K562 (cell line): Measurements from ENCODE around the gene PILRA. TPM values are rescaled to one million over a fixed set of nuclear protein-coding genes. Genes with fewer than 3 reads are reported as not detected.

Experiments
- ATAC-seq: fragments of 200-7000 bp; cut with Tn5 transposase; 3 replicates; pipeline ENCODE4 v1.9.1; 2020; ENCODE audit warnings: moderate library complexity
- BruUV-seq: library from RNA; stranded (reverse); fragments of 400-500 nt; replicated peaks from 2 replicates; lab custom pipeline; 2021; lab: Mats Ljungman, UMichigan
- CTCF ChIA-PET: fragments of 300-600 bp; formaldehyde crosslinking; extraction: SDS; loops from one replicate; lab custom pipeline; 2021; ENCODE audit warnings: low intra/inter-chr PET ratio; lab: Yijun Ruan, JAX
- POLR2A ChIA-PET: fragments of 300-600, 350-650 bp; sonication (Branson Sonifier 250); formaldehyde crosslinking; extraction: SDS; loops from one replicate; lab custom pipeline; 2021; ENCODE audit warnings: antibody characterized with exemption, inconsistent platforms; lab: Yijun Ruan, JAX
- DNase-seq, 4 experiments: peaks; one replicate each; pipeline versions ENCODE4 v3.0.0 to v3.0.0-alpha.2; 2011 to 2018; ENCODE audit warnings: low spot score in 3 of 4, mixed read lengths in 3 of 4; ENCODE audit errors: extremely low read depth in 1 of 4
- FAIRE-seq: peaks from 2 replicates; lab custom pipeline; 2011; peaks lifted over from hg19 to GRCh38; lab: Jason Lieb, UNC
- H2AFZ ChIP-seq: 2 replicates; pipeline ENCODE4 v1.6.0; 2011; ENCODE audit warnings: low read depth, low read length, control low read depth, inconsistent platforms
- H3K27ac ChIP-seq: fragments of 200-600 bp; 3 replicates; pipeline ENCODE4 v1.8.0; 2011; ENCODE audit warnings: low read depth, mild to moderate bottlenecking, control low read depth, inconsistent platforms, low read length, moderate library complexity, mixed read lengths; ENCODE audit errors: extremely low read depth
- H3K27me3 ChIP-seq, 2 experiments: fragments of 300-600 bp in 1 of 2; 2 replicates in 1 of 2; 3 replicates in 1 of 2; pipeline versions ENCODE4 v1.6.0 to v1.8.0; 2011; ENCODE audit warnings: inconsistent platforms in 2 of 2, low read length in 2 of 2, mild to moderate bottlenecking in 1 of 2, mixed read lengths in 1 of 2, moderate library complexity in 1 of 2; ENCODE audit not compliant: control insufficient read depth in 2 of 2, insufficient read depth in 2 of 2
- H3K36me3 ChIP-seq: fragments of 300-600 bp; 3 replicates; pipeline ENCODE4 v1.8.0; 2011; ENCODE audit warnings: mild to moderate bottlenecking, low read length, inconsistent platforms; ENCODE audit not compliant: control insufficient read depth, insufficient read depth
- H3K4me1 ChIP-seq, 2 experiments: fragments of 200-600 bp in 1 of 2; replicated peaks in 1 of 2; 2 replicates in 1 of 2; 3 replicates in 1 of 2; pipeline versions ENCODE4 v1.5.1 to v1.8.0; 2011; ENCODE audit warnings: inconsistent platforms in 2 of 2, low read length in 2 of 2, mild to moderate bottlenecking in 1 of 2, mixed read lengths in 1 of 2, moderate library complexity in 1 of 2; ENCODE audit not compliant: control insufficient read depth in 2 of 2, insufficient read depth in 2 of 2
- H3K4me2 ChIP-seq: 2 replicates; pipeline ENCODE4 v1.6.1; 2011; ENCODE audit warnings: low read length, control low read depth, inconsistent platforms, mixed read lengths; ENCODE audit not compliant: insufficient read depth
- H3K4me3 ChIP-seq: fragments of 200-600 bp; sonication (generic), shearing (Covaris generic); 2 replicates; pipeline ENCODE4 v1.5.1; 2016; ENCODE audit warnings: control low read depth, inconsistent platforms
- H3K79me2 ChIP-seq: fragments of 200-600 bp; 3 replicates; pipeline ENCODE4 v1.8.0; 2011; ENCODE audit warnings: low read length, inconsistent platforms; ENCODE audit not compliant: control insufficient read depth, insufficient read depth
- H3K9ac ChIP-seq, 2 experiments: 2 replicates each; pipeline versions ENCODE4 v1.6.0 to v1.6.1; 2011; ENCODE audit warnings: low read depth in 2 of 2, low read length in 2 of 2, control low read depth in 1 of 2, inconsistent platforms in 1 of 2, mild to moderate bottlenecking in 1 of 2, mixed read lengths in 1 of 2; ENCODE audit not compliant: insufficient read depth in 1 of 2
- H3K9me1 ChIP-seq: one replicate; pipeline ENCODE4 v1.6.0; 2011; ENCODE audit warnings: inconsistent platforms, mild to moderate bottlenecking, low read length, moderate library complexity; ENCODE audit not compliant: control insufficient read depth, insufficient read depth
- H3K9me3 ChIP-seq: replicated peaks from 2 replicates; pipeline ENCODE4 v1.5.1; 2011; ENCODE audit warnings: low read depth, low read length, inconsistent platforms; ENCODE audit not compliant: control insufficient read depth, insufficient read depth
- H4K20me1 ChIP-seq: replicated peaks from 2 replicates; pipeline ENCODE4 v1.6.1; 2011; ENCODE audit warnings: low read length, inconsistent platforms, mixed read lengths; ENCODE audit not compliant: control insufficient read depth, insufficient read depth
- KAT7 ChIP-seq: sonication (generic); formaldehyde crosslinking; IDR thresholded peaks from 2 replicates; pipeline ENCODE4 v1.8.0; 2022; ENCODE audit warnings: missing genetic modification reagents, mild to moderate bottlenecking, borderline replicate concordance
- POLR2A ChIP-seq: fragments of 450-650 bp; conservative IDR thresholded peaks from 2 replicates; pipeline ENCODE4 v1.6.1; 2016
- POLR2AphosphoS5 ChIP-seq: IDR thresholded peaks from 2 replicates; pipeline ENCODE4 v1.6.1; 2011; ENCODE audit warnings: mild to moderate bottlenecking, low read depth, low read length, moderate library complexity; ENCODE audit not compliant: control insufficient read depth, insufficient read depth
- POLR2G ChIP-seq: fragments of 200-400 bp; formaldehyde crosslinking; IDR thresholded peaks from 2 replicates; pipeline ENCODE4 v1.6.1; 2017; ENCODE audit warnings: low read depth, mild to moderate bottlenecking, antibody characterized with exemption, low read length, moderate library complexity
- PTBP1 ChIP-seq: fragments of 200-400 bp; formaldehyde crosslinking; IDR thresholded peaks from 2 replicates; pipeline ENCODE4 v1.6.1; 2017; ENCODE audit warnings: low read depth, low read length
- RBFOX2 ChIP-seq: fragments of 200-400 bp; formaldehyde crosslinking; IDR thresholded peaks from 2 replicates; pipeline ENCODE4 v1.6.1; 2017; ENCODE audit warnings: low read depth, mild to moderate bottlenecking, low read length, moderate library complexity
- RBM14 ChIP-seq: fragments of 200-400 bp; formaldehyde crosslinking; IDR thresholded peaks from 2 replicates; pipeline ENCODE4 v1.6.1; 2018; ENCODE audit warnings: low read depth, mild to moderate bottlenecking, low read length, moderate library complexity, borderline replicate concordance; ENCODE audit not compliant: insufficient read depth
- SUPT5H ChIP-seq: fragments of 450-650 bp; IDR thresholded peaks from 2 replicates; pipeline ENCODE4 v1.6.1; 2016
- TBL1XR1 ChIP-seq, 2 experiments: IDR thresholded peaks; 2 replicates each; pipeline ENCODE4 v1.6.1; 2012; ENCODE audit warnings: improper control_type of control experiment in 2 of 2, low read length in 2 of 2, mild to moderate bottlenecking in 1 of 2
- TOE1 ChIP-seq, 2 experiments: fragments of 450-650 bp in 1 of 2; sonication (generic) in 1 of 2; formaldehyde crosslinking in 1 of 2; IDR thresholded peaks; 2 replicates each; pipeline versions ENCODE4 v1.7.1 to v1.8.0; 2016 to 2022; ENCODE audit warnings: borderline replicate concordance in 2 of 2, mild to moderate bottlenecking in 2 of 2, antibody characterized with exemption in 1 of 2, inconsistent platforms in 1 of 2, low read depth in 1 of 2, missing genetic modification reagents in 1 of 2, moderate library complexity in 1 of 2
- ZNF263 ChIP-seq: sonication (generic); formaldehyde crosslinking; IDR thresholded peaks from 2 replicates; pipeline ENCODE4 v1.8.0; 2022; ENCODE audit warnings: mild to moderate bottlenecking, missing genetic modification reagents, borderline replicate concordance
- WGBS: fragments of 100-300 bp; shearing (Covaris generic); methylation state at CpG from one replicate; pipeline ENCODE4 v1.1.6; 2016; ENCODE audit warnings: low coverage, mixed read lengths; ENCODE audit not compliant: insufficient coverage; ENCODE audit errors: missing lambda C conversion rate; 5-methylcytosine and 5-hydroxymethylcytosine counted together
- in situ Hi-C: fragments of 300-500 bp; cut with MboI; formaldehyde crosslinking; loops from 4 replicates; pipeline ENCODE4 v1.15.0; 2018; ENCODE audit warnings: inconsistent platforms, mixed read lengths
- intact Hi-C: fragments of 100-400 bp; cut with micrococcal nuclease; formaldehyde crosslinking; loops from 2 replicates; pipeline ENCODE4 v1.14.2; 2022
- polyA plus RNA-seq, 8 experiments: library from polyadenylated mRNA; depleted of rRNA in 4 of 8; stranded (reverse) in 5 of 8; unstranded in 3 of 8; fragments of >200 nt; fragmentation: Nextera tagmentation in 2 of 8; fragmentation: Illumina TruSeq in 1 of 8; extraction: Ambion mirVana in 2 of 8; extraction: Trizol in 1 of 8; gene quantifications; 2 replicates each; pipeline versions ENCODE4 v1.2.1 to v1.2.3, GENCODE V29; 2011 to 2014; ENCODE audit warnings: inconsistent platforms in 1 of 8, missing spikeins in 1 of 8
- total RNA-seq, 7 experiments: library from RNA; depleted of rRNA in 6 of 7; stranded (reverse); fragments of >200 nt in 6 of 7; fragmentation: Illumina TruSeq in 2 of 7; extraction: Trizol in 2 of 7; gene quantifications; 2 replicates each; pipeline versions ENCODE4 v1.2.1 to v1.2.3, GENCODE V29; 2011 to 2021; ENCODE audit warnings: low replicate concordance in 1 of 7

Gene PILRA
- total and polyA plus RNA-seq, 9 of the 15 experiments (the other 6 are each of a cell fraction or from before 2014, with no cell fraction given), result 0.13 to 1.8 (median 0.62) TPM

DNA sequence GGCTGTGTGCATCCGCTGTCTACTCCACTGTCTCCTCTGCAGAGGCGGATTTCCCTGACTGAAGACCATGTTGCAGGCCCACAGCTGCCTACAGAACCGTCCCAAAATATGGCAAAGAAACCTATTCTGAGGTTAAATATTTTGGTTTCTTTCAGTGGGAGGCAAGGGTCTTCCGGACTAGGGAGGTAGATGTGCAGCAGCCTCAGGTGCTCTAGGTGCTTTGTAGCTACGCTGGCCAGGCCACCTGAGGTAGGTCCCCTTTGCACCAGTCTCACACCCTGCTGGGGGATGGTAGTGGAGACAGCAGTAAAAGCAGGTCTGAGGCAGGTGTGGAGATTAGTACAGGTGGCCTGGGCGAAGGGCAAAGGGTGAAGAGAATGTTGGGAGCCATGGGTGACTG is 23.5 kb upstream of the PILRA start:
- intact Hi-C loops, result no loop called here
- BruUV-seq, result no TSS peak
- ATAC-seq, result no peak
- POLR2A ChIA-PET, result interaction anchor here (1.0 kb wide), 2 partner anchors 14 to 248 kb away, joined by 3 to 4 read pairs; partner anchors contain the start of gene AP4M1
- Histone ChIP-seq H3K4me1 (peaks cover under 1 to 5% of the 10 kb centered on the region in 2 experiments; a peak in 3 of 5 replicates), H3K9me3 (no peaks in the 10 kb centered on the region), H3K27ac (no peak overlapping the region), H3K36me3 (peaks cover 87% of the 10 kb centered on the region), H3K27me3 (no peaks in the 10 kb centered on the region), H3K79me2 (peaks cover 19% of the 10 kb centered on the region), H3K9ac (no peak overlapping the region), H2AFZ (no peak overlapping the region), H4K20me1 (peaks cover 2% of the 10 kb centered on the region; the same call in 1 of the 2 replicates), H3K4me3 (no peak overlapping the region), H3K4me2 (no peak overlapping the region), H3K9me1 (no peaks in the 10 kb centered on the region)
- FAIRE-seq, result no peak
- WGBS, result 93% methylated on average over 6 of the region's 6 CpGs
- CTCF ChIA-PET, result no interaction called here
- TF ChIP-seq POLR2A (0 out of 2 replicates have a peak, but pooled peaks have one; percentile 22), ZNF263 (CRISPR knock-in tag) (no peak), KAT7 (CRISPR knock-in tag) (no peak), RBFOX2 (0 out of 2 replicates have a peak, but pooled peaks have one; percentile 19), POLR2G (0 out of 2 replicates have a peak, but pooled peaks have one; percentile 13)
- no peak for DNase-seq
- in situ Hi-C loops, result loop anchor here (5.0 kb wide), 1 partner anchor 217 kb away; no protein-coding TSS in a partner anchor

- Histone ChIP-seq H3K36me3 (peaks cover 94% of the 10 kb centered on the region), H3K9me3 (no peaks in the 10 kb centered on the region), H3K9ac (no peak overlapping the region; a peak in 1 of 4 replicates), H3K27me3 (no peaks in the 10 kb centered on the region), H3K4me1 (peaks cover 0 to 5% of the 10 kb centered on the region in 2 experiments; a peak in 1 of 5 replicates), H3K9me1 (no peaks in the 10 kb centered on the region), H3K27ac (no peak overlapping the region), H4K20me1 (peaks cover 4% of the 10 kb centered on the region; the same call in 1 of the 2 replicates), H3K79me2 (peaks cover 11% of the 10 kb centered on the region; the same call in 1 of the 3 replicates), H3K4me3 (no peak overlapping the region), H2AFZ (no peak overlapping the region), H3K4me2 (no peak overlapping the region)
- FAIRE-seq, result no peak
- 97% methylated on average over 6 of the region's 6 CpGs for WGBS
- DNase-seq, result no peak
- TF ChIP-seq PTBP1, result no peak
- peak; percentile 66 for TF ChIP-seq POLR2G
- TF ChIP-seq TBL1XR1 (IDR thresholded peaks at IDR 0.05; ENCODE audit: low read length in 2 of 2), result no peak
- peak; percentile 30; the same call in 1 of the 2 replicates for TF ChIP-seq POLR2AphosphoS5
- peak; percentile 56; the same call in 1 of the 2 replicates for TF ChIP-seq POLR2A
- TF ChIP-seq RBM14, result no peak
- peak; percentile 49; the same call in 1 of the 2 replicates for TF ChIP-seq SUPT5H
- no peak for TF ChIP-seq TOE1 (IDR thresholded peaks at IDR 0.05; ENCODE audit: borderline replicate concordance)
- TF ChIP-seq TOE1 (CRISPR knock-in tag; IDR thresholded peaks at IDR 0.05; ENCODE audit: borderline replicate concordance, low read depth), result no peak
- POLR2A ChIA-PET, result no interaction called here
- intact Hi-C loops, result no loop called here
- no TSS peak for BruUV-seq
- in situ Hi-C loops, result no loop called here
- peak; percentile 9 for ATAC-seq
- CTCF ChIA-PET, result no interaction called here
Observed at GRCh38 chr7:100351657-100352058, 21.6 kb upstream of the PILRA start.
